ENCODE data around the gene DLL1.
"Not testable (repeated sequence)": the region's sequence is repeated elsewhere in the genome, so short reads cannot be mapped to it uniquely, and the experiment has no call there.

The DLL1 gene

DNA sequence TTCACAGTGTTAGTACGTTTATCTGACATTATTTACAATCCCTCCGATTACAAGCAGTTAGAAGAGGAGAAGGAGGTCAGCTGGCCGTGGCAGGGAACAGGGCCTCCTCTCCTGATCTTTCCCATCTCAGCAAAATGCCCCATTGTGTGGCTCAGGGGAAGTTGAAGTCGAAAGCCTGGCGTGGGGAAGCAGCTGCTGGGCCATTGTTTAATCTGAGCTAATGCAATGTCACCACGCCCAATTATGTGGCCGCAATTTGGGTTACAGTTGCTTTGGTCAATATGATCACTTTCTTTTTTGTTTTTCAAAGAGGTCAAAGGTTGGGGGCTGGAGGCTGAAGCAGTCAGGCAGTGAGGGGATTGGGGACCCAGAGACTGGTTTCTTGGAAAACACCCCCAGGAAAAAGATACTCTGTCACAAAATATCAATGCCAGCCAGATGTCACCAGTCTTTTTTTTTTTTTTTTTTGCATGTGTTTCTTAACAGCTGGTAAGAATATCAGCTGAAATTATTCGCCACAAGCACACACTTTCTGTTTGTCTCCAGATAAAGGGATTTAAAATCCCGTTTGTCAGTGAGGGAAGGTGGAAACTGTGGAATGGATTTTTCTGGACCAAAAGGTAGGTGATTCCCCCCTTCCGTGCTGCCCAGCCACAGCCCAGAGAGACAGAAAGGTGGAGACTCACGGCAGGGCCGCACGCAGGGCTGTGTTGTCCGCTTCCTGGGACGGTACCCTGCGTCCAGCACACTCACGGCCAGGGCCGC, 24.6 kb downstream of the DLL1 start:
- no peak for DNase-seq (ENCODE audit: low spot score)

DNA sequence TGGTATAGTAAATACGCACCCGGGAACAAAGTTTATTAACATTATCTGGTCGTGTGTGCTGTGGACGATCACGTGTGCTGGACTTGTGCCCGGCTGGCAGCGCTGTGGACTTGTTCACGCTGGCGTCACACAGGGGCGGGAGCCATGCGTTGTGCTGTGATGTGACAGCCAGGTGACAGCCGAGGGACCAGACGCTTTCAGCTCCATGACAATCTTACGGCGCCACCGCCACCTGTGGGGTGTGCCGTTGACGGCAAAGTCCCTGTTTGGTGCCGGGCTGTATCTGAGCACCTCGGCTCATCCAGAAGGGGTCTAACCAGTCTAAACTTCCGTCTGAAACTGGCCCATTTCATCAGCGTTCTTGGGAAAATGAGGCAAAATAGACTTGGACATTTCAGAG, 25.2 kb downstream of the DLL1 start:
- no peak for DNase-seq (ENCODE audit: low spot score)

DNA sequence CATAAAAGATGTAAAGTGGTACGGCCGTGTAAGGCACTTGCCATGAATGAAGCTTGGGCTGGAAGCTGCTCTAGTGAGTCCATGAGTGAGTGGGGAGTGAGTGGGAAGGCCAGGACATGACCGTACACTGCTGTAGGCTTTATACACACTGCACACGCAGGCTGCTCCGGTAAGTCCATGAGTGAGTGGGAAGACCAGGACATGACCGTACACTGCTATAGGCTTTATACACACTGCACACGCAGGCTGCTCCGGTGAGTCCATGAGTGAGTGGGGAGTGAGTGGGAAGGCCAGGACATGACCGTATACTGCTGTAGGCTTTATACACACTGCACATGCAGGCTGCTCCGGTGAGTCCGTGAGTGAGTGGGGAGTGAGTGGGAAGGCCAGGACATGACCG, 26.2 kb downstream of the DLL1 start:
- DNase-seq (ENCODE audit: low spot score), result not testable (repeated sequence)

DNA sequence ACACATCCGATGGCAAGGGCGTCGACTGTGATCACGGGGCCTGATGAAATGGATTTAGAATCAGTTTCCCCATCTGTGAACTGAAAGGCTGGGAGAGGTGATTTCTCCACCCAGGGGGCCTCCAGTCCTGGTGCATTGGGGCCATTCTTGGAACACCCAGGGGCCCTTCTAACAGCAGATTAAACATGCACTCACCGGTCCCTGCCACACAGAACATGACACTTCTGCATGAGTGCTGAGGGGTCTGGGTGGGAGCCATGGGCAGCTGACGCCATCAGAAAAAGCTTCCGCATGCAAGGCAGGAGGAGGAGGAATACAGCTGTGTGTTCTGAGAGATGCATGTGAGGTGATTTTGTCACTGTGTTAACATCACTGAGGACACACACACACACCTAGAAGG, 26.8 kb downstream of the DLL1 start:
- no peak for DNase-seq (ENCODE audit: low spot score)

DNA sequence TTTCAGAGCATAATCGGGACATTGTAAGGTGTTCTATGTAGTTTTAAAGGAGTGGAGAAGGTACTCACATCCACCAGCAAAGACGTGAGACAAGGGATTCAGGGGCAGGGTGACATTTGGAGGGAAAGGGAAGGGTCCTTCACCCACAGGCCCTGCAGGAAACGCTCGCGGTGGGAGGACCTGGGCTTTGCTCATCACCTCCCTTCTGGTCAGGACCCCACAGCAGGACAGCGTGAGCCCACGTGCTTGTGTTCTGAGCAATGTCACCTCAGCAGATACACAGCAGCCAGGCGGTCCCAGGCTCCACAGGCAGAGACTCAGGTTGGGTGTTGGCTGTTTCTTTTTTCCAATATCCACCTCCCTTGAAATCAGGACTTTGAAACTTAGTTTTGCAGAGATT, 27.5 kb downstream of the DLL1 start:
- no peak for DNase-seq (ENCODE audit: low spot score)

DNA sequence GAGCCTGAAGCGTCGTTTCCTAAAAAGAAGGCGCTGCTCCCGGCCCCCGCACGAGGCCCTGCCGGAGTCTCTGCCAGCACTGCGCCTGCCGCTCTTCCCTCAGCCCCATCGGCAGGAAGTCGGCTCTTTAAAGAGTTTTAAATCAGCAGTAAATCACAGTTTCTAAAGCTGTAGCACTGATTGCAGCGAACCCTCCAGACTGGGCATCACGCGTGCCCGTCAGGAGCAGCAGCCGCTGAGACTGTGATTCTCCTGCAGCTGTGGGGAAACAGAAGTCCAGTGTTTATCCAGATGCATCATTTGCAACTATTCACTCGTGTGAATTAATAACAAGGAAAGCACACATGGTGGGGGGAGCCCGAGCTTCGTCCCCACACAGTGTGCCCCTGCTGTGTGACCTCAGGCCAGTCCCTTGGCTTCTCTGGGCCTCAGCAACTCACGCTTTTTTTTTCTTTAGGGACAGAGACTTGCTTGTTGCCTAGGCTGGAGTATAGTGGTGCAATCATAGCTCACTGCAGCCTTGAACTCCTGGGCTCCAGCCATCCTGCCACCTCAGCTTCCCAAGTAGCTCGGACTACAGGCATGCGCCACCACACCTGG, 28.3 kb downstream of the DLL1 start:
- DNase-seq (ENCODE audit: low spot score), result no peak

DNA sequence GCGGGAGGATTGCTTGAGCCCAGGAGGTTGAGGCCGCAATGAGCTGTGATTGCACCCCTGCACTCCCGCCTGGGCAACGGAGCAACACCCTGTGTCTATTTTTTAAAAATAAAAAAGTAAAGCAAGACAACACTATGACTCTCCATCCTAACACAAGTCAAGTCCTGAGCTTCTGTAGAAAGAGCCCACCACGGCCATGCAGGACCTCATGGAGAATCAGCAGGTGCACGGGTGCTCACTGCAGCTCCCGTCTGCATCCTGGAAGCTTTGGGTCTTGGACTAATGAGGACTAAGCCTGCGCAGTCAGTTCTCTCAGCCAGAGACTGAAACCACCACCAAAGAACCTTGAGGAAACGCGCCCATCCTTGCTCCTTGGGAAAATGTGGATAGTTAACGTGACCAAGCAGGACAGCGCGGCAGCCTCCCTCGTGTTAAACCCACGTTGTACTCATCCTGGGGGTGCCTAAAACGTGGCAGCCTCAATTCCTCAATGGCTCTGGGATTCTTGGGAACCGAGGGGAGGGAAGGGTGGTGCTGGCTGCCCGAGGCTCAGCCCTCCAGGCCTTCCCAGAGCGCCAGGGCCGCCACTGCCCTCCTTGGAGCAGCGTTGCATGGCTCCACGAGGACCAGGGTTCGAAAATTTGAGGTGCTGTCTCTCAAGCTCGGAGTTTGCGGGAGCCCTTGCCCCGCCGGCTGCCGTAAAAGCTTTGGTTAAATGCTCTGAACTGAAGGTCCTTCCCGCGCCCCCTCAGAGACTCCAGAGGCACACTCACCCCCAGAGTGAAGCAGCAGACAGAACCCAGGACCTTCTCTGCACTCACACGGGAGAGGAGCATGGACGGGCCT, 29.0 kb downstream of the DLL1 start:
- DNase-seq (ENCODE audit: low spot score), result no peak

DNA sequence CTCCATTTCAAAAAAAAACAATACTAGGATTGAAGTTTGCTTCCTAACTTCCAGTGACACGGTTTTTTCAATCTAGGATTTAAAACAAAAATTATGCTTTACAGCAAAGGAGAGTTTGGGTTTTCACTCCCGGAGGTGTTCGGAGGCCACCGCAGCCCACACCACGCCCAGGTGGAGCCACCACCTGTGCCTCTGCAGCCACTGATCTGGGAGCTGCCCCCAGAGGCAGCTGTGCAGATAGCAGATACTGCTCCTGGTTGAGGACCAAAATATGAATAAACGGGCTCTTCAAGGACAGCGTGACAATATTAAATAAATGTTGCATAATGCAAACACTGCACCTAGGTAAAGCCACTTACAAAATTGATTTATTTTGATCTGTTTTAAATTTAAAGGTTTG, 30.2 kb downstream of the DLL1 start:
- no peak for DNase-seq (ENCODE audit: low spot score)

DNA sequence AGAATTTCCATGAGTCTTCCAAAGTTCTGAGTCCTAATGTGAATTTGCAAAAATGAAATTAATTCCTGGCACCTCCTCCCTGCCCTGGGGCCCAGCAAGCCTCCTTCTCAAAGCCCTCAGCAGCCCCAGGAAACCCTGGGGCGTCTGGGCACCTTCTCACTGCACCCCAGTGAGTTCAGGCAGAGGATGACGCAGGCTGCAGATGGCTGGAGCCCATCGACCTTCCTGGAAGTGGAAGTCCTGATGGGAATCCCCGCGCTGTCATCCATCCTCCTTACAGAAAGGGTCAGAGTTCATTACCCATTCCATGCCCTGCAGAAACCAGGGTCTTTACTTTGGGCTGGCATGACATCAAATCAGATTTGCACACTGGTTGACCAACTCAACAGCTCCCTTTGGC, 31.6 kb downstream of the DLL1 start:
- DNase-seq (ENCODE audit: low spot score), result no peak

DNA sequence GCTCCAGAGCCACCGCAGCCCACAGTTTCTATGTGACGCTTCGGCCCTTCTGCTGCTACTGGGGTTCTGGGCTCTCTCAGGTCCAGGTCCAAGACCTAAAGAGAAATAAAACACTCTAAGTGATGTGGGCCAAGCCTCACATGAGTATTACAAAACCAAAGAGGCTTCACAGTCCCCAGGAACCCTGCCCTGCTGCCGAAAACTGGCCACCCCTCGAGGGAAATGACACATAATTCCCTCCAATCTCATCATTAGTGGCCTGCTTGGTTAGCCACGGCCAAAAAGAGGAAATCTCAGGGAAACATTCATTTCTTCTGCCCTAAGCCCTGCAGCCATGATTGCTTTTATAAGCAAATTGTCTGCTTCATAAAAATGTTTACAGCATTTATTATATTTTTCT, 32.5 kb downstream of the DLL1 start:
- no peak for DNase-seq (ENCODE audit: low spot score)

DNA sequence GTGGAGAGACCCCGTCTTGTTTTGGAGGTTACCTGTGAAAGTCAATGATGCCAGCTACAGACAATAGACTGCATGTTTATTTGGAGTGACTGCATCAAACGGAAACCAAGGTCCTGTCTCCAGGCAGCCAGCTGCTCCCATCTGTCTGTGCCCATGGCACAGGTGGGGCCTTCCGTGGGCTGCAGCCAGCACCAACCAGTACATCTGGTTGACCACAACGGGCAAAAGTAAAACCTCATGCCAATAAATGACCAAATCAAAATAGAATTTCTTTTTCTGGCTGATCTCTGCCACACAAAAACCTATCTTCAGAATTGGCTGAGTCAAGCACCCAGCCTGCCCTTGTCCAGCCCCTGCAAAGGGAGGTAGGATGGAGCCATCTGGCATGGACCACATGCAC, 33.5 kb downstream of the DLL1 start:
- DNase-seq (ENCODE audit: low spot score), result no peak

DNA sequence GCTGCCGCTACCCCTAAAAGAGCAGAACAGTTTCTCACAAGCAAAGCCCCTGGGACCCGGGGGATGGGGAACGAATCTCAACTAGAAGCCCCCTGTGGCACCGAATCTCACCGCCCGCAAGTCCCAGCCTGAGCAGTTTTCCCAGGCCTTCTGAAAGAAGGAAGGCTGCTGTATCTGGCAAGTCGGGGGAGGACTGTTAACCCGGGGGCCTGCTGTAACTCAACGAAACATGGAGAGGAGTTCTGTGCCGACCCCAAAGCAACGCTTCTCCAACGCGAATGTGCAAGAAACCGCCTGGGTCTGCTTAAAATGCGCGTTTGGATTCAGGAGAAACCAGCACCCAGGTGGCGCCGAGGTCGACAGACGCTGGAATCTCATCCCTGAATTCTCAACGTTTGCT, 34.2 kb downstream of the DLL1 start:
- no peak for DNase-seq (ENCODE audit: low spot score)

DNA sequence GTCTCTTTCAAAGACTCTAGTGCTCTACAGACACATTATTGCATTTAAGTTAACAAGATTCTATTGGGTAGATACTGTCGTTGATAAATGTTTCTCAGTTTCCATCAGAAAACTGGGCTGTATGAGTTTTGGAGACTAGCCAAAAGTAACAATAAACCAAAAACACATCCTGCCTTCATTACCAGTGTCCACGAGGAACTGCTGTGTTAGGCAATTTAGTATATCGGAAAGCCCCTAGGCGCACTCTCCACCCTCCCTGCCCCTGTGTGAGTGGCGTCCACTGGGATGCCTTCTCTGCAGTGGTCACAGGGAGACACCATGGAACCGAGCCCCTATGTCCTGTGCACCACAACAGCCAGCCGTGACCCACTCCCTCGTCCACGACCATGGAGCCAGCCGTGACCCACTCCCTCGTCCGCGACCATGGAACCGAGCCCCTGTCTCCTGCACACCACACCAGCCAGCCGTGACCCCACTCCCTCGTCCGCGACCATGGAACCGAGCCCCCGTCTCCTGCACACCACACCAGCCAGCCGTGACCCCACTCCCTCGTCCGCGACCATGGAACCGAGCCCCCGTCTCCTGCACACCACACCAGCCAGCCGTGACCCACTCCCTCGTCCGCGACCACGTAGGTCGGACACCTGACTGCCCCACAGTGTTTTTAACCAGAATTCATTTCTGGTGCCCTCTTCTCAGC, 35.3 kb downstream of the DLL1 start:
- DNase-seq (ENCODE audit: low spot score), result no peak

DNA sequence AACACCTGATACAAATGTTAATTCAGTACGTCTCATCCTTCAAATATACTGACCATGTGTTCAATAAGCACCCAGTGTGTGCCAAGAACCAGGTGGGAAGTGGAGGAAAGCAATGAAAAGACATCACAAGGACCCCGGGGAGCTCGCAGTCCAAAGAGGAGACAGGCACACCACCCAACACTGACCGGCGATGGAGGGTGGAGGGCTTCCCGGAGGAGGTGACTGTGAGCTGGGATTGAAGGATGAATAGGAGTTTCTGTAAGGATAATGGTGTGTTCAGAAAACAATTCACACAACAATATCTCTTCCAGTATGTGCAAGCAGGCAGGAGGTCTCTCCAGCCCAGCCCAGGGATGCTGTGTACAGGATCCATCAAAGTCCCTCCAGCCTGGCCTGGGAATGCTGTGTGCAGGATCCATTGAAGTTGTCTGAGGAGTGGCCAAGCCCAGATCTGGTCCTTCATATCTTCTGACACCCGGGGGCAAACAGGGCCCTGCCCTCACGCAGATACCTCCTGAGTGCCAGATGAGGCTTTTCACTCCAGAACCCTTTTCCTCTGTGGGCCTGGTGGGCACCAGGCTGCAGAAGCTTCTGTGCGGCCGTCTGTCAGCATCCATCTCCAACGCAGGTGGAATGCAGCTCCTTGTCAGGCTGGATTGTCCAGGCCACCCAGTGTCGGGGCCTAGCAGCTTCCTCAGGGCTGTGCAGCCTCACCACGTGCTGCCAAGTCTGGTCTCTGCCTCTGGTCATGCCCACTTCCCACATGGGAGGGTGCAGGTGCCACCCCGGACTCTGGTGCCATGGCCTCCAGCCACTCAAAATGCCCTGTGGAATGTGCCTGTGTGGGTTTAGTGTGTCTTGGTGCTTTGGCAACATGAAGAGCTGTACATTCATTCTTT, 36.3 kb downstream of the DLL1 start:
- DNase-seq (ENCODE audit: low spot score), result no peak

DNA sequence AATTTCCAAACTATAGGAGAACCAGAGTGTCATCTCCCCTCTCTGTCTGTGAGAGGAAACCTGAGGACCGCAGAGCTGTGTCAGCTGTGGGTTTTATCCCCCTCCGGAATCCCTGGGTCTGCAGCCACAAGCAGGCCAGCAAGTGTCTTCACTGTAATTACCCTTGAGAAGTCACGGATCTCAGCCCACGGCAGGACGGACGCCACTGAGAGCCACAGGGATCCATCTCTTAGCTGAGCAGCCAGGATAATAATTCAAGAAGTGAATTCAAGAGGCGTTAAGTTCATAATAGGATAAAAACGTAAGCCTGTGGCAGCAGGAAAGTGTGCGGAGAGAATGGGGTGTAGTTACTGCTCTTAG, 37.0 kb downstream of the DLL1 start:
- no peak for DNase-seq (ENCODE audit: low spot score)

DNA sequence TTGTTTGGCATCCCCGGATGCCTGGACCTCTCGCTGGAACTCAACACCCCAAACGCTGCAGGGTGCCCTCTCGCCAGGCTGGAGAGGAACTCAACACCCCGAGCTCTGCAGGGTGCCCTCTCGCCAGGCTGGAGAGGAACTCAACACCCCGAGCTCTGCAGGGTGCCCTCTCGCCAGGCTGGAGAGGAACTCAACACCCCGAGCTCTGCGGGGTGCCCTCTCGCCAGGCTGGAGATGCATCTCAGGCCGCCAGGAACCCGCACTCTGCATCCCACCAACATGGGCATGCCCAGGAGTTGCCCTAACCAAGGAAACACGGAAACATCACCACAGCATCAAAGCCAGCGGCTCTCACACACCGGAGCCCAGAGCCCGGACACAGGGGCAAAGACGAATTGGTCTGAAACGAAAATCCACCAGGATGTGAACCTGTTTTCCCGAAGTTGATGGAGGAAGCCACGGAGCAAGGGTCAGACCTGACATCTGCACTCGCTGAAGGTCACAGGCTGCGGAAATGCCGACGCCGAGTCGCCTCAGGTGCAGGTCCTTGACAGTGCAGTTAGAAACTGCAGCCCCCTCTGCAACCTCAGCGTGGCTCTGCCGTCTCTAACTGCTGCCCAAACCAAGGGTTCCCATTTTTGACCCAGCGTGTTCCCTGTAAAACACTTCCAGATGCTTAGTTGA, 37.5 kb downstream of the DLL1 start:
- DNase-seq (ENCODE audit: low spot score), result no peak

DNA sequence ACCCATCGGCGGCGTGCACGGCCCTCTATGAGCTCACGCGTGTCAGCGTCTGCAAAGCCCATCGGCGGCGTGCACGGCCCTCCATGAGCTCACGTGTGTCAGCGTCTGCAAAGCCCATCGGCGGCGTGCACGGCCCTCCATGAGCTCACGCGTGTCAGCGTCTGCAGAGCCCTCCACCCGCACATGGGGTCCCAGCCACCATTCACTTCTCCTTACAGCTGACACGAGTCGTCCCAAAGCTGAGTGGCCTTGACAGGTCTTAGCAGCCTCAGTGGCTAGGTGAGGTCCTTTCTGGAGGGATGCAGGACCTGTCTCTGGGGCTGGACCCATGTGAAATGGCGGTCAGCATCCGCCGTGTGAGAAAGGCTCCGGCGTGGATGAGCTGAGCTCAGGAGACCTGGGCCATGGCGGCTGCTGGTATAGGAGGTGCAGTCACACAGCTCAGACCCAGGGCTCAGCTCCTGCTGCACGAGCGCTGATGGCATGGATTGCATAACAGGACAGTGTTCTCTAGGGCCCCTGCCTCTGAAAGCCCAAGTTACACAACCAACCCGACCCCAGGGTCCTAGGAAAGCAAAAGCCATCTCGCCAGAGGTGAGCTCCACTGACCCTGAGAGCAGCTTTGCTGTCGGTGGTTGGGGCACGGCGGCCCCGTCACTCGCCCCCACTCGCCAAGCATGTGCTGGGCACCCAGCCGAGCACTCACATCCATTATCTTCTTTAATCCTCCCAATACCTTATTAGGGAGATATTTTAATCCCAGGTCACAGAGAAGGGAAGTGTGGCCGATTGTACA, 38.9 kb downstream of the DLL1 start:
- DNase-seq (ENCODE audit: low spot score), result no peak

DNA sequence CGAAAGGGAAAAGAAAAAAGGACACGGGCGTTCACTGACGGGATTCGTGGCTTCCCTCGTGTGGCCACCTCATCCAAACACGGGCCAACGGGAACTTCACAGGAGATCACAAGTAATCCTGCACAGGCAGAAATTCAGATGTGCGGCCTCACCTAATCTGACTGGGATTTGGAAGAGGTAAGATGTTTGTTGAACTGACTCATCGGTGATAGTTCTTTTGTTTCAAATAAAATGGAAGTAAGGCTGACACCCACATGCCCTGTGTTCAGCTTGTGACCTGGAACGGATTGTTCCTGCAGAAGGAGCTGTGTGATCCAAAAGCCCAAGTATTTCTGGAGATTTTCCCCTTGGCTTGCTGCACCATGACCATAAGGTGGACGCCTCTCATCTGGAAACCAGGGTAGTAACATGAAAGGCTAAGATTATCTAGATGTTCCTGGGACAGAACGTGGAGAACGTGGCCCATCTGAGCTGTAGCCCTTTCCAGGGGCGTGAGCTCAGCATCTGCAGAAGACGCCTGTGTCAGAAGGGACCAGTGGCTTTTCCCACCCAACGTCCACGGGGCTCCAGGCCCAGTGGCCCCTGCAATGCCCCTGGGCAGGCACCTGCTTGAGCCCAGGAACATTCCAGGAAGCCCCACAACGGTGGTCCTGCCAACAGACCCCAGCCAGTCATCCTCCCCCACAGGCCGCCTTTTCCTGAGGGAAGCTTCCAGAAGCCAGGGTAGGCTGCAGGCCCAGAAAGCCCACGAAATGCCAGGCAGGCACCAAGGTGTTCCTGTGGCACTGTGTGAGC, 39.7 kb downstream of the DLL1 start:
- no peak for DNase-seq (ENCODE audit: low spot score)

DNA sequence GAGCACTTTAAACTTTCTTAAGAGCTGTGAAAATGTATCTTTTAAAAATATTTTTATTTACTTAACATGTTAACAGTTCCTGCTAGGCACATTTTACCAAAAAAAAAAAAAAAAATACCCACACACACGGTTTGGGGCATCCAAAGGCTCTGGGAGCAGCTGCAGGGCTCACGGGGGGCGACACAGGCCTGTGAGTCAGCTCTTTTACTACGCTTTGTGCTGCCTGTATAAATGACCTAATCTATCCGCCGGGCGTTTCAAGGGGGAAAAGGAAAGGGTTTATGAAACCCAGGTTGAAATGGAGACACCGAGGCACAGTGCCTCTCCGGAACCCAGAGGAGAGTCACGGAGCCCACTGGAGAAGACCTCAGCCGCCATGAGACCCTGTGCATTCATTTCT, 40.4 kb downstream of the DLL1 start:
- DNase-seq (ENCODE audit: low spot score), result no peak

All from AG08395 (cell line).